OCI-LY7 (cell line): Measurements from ENCODE around the gene CNTNAP4.

ENCODE experiments used
- EZH2phosphoT487 ChIP-seq: fragments of 200-600 bp; sonication (generic); IDR thresholded peaks from 2 replicates; pipeline ENCODE4 v1.6.1; 2018; ENCODE audit warnings: low read depth, borderline replicate concordance, mild to moderate bottlenecking, mixed run types, antibody characterized with exemption, low read length, moderate library complexity, mixed read lengths
- TF ChIP-seq, protein P1 (sequence below): fragments of 200-600 bp; sonication (generic); conservative IDR thresholded peaks from 2 replicates; pipeline ENCODE4 v1.5.1; 2014; ENCODE audit warnings: mild to moderate bottlenecking, antibody characterized with exemption, low read length, moderate library complexity, mixed read lengths

DNA sequence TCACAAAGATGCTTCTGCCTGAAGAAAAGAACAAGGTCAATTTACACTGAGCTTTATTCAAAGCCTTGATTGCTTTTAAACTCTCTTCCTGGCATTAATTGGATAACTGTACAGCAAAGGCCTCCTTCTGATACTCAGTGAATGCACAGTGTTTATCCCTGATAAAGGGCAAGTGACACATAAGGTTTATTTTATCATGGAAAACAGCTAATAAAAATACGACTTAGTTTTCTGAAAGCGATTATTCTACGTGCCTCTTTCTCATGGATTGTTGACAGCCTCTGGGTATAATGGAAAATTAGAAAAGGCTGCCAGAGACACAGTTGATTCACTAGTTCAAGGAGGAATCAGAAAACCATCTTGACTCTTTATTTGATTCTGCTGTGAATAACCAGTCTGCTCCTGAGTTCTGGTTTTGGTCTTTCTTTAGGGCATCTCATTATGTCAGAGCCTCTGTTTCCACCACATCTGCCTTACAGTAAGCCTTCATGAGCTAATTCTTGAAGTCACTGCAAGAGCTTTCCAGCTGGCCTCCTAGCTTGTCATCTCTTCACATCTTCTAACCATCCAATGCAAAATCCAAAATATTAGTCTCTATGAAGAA, 212.9 kb downstream of the CNTNAP4 start:
- TF ChIP-seq EZH2phosphoT487 = no peak
- TF ChIP-seq, protein P1, sequence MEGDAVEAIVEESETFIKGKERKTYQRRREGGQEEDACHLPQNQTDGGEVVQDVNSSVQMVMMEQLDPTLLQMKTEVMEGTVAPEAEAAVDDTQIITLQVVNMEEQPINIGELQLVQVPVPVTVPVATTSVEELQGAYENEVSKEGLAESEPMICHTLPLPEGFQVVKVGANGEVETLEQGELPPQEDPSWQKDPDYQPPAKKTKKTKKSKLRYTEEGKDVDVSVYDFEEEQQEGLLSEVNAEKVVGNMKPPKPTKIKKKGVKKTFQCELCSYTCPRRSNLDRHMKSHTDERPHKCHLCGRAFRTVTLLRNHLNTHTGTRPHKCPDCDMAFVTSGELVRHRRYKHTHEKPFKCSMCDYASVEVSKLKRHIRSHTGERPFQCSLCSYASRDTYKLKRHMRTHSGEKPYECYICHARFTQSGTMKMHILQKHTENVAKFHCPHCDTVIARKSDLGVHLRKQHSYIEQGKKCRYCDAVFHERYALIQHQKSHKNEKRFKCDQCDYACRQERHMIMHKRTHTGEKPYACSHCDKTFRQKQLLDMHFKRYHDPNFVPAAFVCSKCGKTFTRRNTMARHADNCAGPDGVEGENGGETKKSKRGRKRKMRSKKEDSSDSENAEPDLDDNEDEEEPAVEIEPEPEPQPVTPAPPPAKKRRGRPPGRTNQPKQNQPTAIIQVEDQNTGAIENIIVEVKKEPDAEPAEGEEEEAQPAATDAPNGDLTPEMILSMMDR = no peak
